Measurements from ENCODE around the gene VEGFA.
"Not testable (repeated sequence)": the region's sequence is repeated elsewhere in the genome, so short reads cannot be mapped to it uniquely, and the experiment has no call there.

The VEGFA gene

DNA sequence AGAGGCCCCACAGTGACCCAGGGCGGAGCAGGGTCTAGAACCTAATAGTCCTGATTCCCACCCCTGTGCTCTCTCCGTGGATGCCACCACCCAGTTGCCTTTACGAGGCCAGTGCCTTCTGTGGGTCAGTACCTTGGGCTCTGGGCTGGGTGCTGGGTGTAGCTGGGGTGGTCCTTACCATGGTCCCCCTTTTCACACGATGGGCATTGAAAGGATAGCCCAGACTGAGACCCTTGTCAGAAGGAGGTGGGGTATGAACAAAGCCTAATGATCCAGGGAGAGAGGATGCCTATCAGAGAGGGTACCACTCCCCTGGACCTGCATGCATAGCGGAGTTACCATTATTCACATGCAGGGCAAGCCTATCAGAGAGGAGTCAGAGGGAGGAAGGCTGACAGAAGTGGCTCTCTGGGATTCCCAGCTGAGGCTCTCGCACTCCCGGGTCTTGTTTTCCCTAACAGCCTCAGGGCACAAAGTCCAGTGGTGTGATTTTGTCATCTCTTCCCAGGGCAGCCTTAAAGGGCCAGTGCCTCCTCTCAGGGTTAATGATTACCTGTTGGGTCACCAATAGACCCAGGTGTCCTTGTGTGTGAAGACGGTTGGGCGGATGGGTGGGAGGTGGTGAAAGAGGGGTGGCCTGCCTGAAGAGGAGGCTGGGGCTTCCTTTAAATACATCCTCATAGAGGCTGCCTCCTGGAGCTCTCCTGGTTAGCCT is 36.2 kb downstream of the VEGFA start:
- DNase-seq = no peak

DNA sequence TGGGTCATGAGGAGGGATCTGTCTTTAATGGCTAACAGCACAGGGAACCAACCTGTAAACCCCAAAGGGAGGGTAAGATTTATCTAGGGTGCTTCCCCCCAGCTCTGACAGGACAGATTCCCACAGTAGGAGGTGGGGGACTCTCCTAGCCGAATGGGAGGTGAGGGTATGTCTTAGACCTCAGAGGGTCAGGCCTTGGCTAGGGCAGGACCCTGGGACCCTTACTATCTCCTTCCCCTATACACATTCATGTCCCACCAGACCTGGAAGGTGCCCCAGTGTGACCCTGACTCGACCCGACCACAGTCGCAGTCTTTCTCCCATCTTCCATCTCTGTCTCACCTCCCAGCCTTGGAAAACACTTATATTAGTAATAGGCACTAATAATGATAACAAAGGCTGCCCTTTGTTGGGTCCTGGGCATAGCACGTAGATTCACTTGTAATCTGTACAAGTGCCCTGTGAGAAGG is 36.8 kb downstream of the VEGFA start:
- no peak for DNase-seq

- DNase-seq = no peak
Observed at GRCh38 chr6:43807228-43808061, 37.4 kb downstream of the VEGFA start.

GRCh38 chr6:43808412-43808811 is 38.4 kb downstream of the VEGFA start:
- DNase-seq = no peak

- DNase-seq = peak; percentile 1
Observed at GRCh38 chr6:43809417-43810305, 39.6 kb downstream of the VEGFA start.

DNA sequence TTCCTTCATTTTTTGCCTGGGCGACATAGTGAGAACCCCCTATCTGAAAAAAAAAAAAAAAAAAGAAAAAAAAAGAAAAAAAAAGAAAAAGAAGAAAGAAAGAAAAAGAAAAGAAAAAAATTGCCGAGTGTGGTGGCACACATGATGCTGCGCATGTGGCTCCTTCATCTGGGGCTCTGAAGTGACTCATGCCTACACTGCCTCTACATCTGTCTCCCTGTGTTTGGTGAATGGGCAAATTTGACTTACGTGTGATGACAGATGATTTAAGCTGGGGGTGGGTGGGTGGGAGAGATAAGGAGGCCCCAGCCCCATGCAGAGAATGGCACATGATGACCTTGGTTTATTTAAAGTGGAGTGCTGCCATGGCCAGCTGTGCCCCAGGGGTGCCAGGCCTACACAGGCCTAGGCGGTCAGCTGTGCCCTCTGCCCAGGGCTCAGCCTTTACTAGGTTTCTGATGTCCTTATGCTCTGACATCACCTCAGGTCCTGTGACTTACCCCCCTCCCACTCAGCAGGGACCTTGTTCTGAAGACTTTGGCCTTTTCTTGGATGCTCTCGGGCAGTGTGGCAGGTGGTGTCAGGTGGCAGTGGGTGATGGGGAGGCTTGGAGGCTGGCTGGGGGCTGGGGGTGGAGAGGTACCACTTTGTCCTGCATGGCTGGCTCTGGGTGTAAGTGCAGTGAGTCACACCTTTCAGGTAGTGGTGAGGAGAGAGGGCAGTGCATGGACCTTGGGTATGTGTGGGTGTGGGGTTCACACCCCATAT is 41.1 kb downstream of the VEGFA start:
- DNase-seq = no peak

GRCh38 chr6:43811733-43812099 is 41.7 kb downstream of the VEGFA start:
- DNase-seq = no peak

DNA sequence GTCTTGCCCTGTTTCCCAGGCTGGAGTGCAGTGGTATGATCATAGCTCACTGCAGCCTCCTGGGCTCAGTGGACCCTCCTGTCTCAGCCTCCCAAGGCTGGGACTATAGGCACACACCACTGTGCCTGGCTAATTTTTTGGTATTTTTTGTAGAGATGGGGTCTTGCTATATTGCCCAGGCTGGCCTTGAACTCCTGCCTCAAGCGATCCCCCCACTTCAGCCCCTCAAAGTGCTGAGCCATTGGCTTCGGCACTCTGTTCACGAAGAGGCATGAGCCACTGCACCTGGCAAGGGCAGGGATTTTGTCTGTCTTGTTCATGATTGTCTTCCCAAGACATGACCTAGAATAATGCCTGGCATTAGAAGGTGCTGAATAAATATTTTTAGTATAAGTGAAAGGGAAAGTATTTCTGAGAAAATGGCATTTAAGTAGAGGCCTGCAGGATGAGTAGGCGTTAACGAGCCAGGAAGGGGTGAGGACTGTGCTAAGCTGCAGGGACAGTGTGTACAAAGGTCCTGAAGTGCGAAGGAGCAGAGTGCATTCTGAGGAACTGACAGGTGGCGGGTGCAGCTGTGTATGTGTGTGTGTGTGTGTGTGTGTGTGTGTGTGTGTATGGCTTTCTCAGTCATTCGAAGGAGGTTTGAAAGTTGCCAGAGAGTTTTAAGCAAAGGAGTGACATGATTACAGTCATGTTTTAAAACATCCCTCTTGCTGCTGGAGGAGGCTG is 43.0 kb downstream of the VEGFA start:
- DNase-seq = no peak

GRCh38 chr6:43814111-43814510 is 44.1 kb downstream of the VEGFA start:
- DNase-seq = no peak

GRCh38 chr6:43814865-43815264 is 44.9 kb downstream of the VEGFA start:
- no peak for DNase-seq

DNA sequence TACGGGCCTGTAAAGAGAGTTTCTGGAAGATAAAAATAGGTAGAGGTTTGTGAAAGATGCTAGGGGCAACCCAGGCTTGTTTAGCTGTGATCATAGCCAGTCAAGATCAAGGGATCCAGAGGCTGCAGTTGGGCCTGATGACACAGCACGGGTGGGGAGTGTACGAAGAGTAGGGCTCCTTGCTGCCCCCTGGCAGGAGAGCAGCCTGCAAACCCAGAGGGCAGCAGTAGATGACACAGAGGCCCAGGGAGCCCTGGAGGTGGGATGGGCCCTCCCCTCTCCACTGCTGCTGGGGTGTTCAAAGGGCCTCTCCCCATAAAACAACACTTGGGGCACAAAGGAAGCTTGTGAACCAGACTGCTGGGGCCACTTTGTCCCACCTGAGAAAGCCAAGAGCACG is 47.2 kb downstream of the VEGFA start:
- no peak for DNase-seq

DNA sequence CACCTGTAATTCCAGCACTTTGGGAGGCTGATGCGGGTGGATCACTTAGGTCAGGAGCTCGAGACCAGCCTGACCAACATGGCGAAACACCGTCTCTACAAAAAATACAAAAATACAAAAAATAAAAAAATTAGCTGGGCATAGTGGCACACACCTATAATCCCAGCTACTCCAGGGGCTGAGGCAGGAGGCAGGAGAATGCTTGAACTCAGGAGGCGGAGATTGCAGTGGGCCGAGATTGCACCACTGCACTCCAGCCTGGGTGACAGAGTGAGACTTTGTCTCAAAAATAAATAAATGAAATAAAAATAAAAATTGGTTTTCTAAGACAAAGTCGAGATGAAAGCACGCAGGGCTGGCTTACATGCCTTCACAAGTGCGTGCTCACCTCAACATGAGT is 49.0 kb downstream of the VEGFA start:
- not testable (repeated sequence) for DNase-seq

DNA sequence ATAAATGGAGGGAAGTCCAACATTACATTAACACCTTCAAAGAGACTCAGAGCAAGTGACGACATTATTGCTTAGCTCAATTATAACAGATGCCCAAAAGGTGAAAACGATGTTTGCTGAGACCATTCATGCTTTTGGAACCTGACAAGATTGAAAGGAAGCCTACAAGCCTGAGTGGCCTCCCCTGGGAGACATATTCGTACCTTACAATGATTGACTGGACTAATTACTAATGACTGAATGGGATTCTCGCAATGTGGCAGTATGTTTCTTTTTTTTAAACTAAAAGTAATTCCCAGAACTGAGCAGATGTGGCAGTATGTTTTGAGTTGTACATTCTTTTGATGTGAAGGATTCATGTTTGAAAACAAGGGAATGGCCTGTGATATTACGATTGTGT is 49.9 kb downstream of the VEGFA start:
- DNase-seq = no peak

DNA sequence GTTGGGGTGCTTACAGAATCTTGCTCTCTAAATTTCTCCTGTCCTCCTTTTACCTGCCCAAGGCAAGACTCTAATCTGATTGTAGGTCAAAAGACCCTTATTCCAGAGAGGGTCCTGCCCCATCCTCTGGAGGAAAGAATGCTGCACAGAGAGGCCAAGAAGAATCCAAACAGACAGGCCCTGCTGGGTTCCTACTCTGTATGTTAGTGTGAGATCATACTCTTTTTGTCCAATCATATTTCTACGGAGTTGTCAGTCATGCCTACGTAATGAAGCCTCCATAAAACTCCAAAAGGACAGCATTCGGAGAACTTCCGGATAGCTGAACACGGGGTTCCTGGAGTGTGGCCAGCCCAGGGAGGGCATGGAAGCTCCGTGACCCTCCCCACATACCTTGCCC is 50.5 kb downstream of the VEGFA start:
- DNase-seq = no peak

GRCh38 chr6:43821101-43821886 is 51.3 kb downstream of the VEGFA start:
- DNase-seq = no peak

DNA sequence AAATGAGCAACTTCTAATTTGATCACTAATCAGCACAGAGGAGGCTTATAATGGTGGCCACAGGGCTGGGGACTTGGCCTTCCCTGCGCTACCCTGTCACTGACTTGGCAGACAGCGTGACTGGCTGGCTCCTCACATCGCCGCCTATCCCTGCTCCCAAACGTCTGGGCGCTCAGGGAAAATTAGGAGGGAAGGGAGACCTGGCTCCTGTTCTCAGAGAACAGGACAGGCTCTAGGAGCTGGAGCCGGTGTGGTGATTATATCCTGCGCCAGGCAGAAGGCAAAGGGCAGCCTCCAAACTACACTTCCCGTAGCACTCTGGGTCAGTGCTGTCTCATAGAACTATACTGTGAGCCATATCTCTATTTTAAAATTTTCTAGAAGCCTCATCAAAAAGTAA is 53.4 kb downstream of the VEGFA start:
- DNase-seq = no peak

GRCh38 chr6:43823879-43824702 is 54.1 kb downstream of the VEGFA start:
- DNase-seq = peak; percentile 26

GRCh38 chr6:43824703-43825064 is 54.7 kb downstream of the VEGFA start:
- DNase-seq = no peak

- DNase-seq = no peak
Observed at GRCh38 chr6:43825187-43826115, 55.4 kb downstream of the VEGFA start.
